NCI-H2029 (cell line): ENCODE data around the gene PMM2.
"Not testable (repeated sequence)": the region's sequence is repeated elsewhere in the genome, so short reads cannot be mapped to it uniquely, and the experiment has no call there.

Source experiments
- DNase-seq: peaks from one replicate; lab custom pipeline; 2025; lab: John Stamatoyannopoulos, UW

The PMM2 gene

DNA sequence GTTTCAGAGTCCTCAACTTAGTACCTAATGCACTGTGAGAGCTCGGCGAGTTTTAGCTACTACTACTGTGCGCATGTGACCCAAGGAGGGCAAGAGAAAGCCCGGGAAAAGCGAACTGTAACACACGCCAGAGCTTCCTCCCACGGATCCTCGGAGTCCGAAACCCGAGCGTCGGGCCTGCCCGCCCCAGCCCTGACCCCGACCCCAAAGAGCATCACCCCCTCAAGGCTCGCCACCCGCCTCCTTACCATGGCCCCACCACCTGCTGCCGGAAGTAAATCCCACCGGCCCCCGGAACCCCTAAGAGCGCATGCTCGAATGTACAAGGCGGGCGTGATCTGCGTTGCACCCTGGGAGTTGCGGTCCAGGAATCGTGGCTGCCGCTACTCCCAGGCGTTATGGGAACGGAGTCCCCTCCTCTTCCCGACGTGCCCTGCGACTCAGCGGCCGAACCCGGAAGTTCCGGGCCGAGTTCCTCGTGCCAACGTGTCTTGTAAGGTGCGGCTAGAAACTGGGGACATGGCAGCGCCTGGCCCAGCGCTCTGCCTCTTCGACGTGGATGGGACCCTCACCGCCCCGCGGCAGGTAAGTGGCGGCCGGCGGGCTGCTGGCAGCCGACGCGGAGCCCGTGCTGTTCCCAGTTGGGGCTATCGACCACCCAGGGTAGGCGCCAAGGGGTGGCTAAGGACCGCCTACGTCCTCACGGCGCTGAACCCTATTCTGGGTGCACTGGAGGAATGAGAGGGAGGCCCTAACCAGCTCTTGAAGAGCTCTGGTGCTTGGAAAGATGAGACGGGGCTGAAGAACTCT is at the start of gene PMM2, which contains the start of gene TMEM186:
Gene PMM2, plus strand, starts transcription at position 476 of the 810 bp plus-strand sequence. Its CDS starts 44 bp downstream, at position 520.
Gene TMEM186, minus strand, starts transcription at position 276 of the 810 bp plus-strand sequence. Its CDS starts 25 bp downstream, at position 251.
- DNase-seq, result peak; percentile 95

DNA sequence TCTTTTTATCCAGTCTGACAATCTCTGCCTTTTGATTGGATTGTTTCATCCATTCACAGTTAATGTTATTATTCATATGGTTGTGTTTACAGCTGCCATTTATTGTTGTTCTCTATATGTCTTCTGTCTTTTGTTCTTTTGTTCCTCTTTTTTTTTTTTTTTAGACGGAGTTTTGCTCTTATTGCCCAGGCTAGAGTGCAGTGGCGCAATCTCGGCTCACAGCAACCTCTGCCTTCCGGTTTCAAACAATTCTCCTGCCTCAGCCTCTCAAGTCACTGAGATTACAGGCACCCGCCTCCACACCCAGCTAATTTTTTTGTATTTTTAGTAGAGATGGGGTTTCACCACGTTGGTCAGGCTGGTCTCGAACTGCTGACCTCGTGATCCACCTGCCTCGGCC is 48.7 kb upstream of the PMM2 start:
- not testable (repeated sequence) for DNase-seq

DNA sequence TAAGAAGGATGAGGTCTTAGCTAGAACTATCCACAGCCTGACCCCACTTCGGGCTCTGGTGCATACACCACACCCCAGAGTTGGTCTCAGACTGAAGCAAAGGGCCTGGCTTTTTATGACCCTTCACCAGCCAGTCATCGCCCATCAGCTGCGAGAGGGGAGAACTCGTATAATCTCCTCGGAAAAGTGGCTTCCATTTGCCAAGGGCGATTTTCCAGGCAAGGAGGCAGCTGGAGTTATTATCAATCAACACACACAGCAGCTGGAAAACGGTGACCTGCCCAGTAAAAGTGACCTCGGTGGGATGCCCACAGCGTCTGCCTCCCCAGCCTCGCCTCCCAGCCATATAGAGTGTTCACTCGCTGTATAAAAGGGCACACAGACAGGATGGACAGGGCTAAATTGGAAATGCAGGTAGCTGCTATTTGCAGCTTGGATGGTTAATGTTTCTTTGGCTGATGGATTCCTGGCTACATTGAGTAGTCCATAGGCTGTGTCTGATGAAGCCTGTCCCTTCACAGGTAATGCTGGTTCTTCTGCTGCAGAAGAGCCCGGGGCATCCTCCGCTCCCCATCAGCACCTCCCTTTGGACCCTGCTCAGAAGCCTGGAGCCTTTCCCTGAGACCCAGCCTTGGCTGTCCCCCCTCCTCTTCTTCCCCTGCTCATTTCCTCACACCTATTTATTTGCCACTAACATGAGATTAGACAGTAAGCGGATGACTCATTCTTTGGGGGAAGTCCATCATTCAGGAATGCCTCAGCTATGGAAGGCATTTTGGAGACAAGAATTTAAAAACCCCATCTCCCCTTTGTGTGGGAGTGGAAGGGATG is 45.9 kb upstream of the PMM2 start:
- DNase-seq, result no peak

DNA sequence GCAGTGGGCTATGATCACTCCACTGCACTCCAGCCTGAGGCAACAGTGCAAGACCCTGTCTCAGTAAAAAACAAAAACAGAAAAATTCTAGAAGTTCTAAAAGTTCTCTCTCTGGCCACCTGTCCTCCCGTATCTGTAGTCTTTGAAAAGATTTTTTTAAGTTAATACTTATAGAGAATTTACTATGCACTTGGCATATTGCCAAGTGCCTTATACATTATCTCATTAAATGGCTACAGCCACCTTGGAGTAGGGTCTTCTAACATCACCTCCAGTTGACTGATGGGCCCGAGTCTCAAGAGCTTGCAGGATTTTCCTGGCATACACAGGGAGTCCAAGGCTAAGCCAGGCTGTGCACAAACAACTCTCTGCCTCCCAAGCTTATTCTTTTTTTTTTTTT is 44.9 kb upstream of the PMM2 start:
- DNase-seq, result no peak

DNA sequence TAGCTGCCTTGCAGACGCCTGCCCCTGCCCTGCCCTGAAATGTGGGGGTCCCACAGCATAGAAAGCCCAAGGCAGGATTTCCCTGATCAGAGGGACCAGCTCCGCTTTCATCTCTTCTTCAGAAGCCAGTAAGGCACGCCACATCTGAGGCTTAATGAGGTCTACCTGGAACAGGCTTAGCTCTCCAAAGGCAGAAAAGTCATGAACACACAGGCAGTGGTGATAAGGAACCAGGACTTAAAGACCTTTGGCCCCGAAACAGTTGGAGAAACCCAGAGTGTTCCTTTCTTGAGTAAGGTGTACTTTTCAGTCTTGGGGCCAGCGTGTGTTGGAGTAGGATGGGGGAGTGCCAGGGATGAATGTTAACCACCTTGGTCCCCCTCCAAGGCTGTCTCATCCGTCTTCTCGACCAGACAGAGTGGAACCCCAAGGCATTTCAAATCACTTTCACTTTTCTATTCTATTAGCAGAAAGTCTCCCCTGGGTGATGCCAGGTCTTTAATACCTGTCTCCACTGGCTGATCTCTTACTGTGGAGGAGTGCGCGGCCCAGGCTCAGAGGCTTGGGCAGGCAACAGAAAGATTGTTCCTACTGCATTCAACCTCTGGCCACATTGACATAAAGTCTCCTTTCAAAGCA is 44.1 kb upstream of the PMM2 start:
- DNase-seq, result no peak

DNA sequence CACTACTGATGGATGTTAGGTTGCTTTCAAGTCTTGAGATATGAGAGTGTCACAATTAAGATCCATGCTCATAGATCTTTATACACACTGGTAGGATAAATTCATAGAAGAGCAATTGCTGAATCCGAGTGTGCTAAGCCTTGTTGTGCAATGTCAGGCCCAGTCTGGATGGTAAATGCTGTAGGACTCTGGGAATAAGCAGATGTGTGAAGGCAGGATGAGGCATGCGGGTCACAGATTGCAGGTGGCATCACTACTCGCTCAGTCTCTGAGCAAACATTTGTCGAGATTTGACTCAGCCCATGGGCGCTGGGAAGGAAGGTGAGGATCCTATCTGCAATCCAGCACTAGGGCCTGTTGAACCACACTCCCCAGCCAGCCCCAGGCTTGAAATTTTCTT is 40.9 kb upstream of the PMM2 start:
- no peak for DNase-seq

DNA sequence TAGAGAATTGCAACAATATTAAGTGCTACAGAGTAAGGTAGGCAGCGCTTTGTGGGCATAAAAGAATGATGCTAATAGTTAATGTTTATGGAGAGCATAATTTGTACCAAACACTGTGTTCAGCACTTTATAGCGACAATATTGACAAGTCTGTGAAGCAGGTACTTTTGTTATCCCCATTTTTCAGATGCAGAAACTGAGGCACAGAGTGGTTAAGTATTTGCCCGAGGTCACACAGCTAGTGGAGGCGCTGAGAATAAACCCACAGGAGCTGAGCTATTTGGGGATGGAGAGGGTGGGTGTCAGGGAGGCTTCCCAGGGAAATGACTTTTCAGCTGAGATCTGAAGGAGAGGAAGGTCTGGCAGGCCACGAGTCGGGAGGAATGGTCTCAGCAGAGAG is 39.6 kb upstream of the PMM2 start:
- no peak for DNase-seq

DNA sequence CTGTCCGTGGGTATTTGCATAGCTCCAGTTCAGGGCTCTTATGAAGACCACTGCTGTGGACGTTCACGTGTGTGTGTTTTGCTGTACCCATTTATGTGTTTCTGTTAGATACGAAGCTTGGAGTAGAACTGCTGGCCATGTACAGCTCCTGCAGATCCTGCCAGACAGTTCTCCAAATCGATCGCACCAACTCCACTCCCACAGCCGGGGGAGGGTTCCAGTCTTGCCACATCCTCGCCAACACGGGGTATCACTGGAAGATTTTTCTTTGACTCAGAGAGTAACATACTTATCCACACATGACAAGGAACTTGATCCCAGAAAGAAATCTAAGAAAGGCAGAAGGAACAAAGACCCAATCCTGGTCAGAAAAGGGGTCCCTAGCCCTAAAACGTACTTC is 37.6 kb upstream of the PMM2 start:
- DNase-seq, result no peak

DNA sequence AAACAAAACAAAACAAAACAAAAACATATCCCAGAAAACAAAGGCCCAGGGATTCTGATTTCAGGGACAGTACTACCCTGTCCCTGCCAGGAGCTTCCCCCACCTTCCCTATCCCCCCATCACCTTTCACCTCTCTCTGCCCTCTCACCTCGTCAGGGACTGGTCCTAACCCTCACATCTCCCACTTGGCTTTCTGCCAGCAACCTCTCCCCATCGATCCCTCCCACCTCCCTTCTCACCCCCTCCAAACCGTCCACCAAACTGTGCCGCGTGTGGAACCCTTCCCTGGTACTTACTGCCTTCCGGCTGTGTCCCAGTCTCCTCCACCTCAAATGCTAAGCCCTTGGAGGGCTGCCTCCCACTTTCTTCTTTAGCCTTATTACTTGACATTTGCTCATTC is 36.6 kb upstream of the PMM2 start:
- no peak for DNase-seq

DNA sequence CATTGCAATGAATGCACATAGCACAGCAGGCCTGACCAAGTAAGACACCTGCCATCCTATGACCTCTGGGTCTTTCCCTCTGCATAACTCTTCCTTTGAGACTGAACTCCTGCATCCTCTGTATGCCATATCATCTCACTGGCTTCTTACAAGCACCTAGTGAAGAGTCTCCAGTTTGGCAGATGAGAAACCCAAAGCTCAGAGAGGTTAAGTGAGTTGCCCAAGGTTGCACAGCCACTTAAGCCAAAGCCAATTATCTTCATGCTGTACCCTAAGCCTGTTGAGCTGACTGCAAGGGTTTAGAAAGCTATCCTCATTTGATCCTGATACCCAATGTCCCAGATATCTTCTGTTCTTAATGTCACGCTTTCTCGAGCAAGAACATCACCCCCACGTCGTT is 35.4 kb upstream of the PMM2 start:
- DNase-seq, result no peak

DNA sequence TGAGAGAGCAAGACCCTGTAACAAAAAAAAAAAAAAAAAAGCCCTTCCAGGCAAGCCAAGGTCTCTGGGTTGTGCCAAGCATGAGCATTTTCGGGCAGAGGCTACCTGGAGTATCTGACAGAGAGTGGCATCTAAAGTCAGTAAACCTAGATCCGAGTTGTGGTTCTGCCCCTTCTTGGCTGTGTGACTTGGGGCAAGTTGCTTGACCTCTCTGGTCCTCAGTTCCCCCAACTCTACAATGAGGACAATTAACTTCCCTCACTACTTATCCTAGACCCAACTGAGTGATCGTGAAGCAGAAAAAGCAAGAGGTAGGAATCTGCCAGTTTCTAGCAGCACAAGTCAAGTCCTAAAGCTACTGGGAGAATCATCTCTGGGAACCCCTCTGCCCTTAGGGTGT is 34.6 kb upstream of the PMM2 start:
- DNase-seq, result no peak

DNA sequence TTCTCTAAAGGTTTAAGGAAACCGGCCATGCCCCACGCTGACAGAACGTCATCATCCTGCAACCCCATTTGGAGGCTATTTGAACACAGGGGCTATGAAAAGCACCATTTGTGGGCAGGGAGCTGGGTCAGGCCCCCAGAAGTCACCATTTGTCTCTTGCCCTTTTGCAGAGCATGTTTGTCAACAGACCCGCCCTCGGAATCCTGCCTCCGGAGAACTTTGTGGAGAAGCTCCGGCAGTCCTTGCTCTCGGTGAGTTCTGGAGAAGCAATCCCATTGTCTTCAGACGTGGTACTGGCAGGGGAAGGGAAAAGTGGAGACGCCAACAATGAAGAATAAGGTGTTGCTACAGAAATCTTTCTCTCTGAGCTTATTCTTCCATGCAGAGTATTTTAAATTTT is 33.7 kb upstream of the PMM2 start:
- no peak for DNase-seq

DNA sequence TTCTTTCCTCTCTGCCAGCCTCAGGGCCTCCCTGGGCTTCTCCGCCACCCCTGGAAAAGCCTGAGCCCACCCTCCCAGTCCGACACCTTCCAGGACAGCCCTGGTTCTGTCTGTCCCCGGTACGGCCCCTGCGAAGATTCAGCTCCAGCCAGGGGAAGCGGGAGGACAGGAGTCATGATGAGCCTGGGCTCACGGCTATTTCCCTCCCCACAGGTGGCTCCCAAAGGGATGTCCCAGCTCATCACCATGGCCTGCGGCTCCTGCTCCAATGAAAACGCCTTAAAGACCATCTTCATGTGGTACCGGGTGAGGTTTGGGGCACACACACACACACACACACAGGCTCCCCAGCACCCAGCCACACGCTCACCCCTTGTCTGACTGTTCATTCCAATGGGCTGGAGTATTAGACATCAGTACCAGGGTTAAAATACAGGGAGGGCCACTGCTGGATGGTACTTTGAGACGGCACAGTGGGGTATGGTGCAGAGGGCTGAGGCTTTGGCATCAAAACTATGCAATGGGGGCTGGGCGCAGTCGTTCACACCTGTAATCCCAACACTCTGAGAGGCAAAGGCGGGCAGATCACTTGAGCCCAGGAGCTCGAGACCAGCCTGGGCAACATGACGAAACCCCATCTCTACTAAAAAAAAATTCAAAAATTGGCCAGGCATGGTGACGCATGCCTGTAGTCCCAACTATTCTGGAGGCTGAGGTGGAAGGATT is 33.0 kb upstream of the PMM2 start:
- no peak for DNase-seq

DNA sequence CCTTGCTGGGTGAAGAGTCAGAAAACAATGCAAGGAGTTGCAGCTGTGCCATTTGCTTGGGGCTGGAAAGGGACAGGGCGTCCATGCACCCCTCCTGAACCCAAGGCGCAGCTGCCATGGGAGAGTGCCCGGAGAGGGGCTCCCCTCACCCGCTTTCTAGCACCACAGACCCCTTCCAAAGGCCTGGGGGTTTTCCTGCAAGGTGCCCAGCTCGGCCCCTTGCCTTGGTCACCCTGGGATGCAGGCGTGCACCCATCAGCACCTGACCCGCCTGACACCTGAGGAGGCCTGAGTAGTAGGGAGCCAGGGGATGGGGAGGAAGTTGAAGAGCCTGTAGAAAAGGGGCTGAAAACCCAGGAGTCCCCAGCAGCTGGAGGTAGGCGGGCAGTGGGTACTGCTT is 30.5 kb upstream of the PMM2 start:
- no peak for DNase-seq

DNA sequence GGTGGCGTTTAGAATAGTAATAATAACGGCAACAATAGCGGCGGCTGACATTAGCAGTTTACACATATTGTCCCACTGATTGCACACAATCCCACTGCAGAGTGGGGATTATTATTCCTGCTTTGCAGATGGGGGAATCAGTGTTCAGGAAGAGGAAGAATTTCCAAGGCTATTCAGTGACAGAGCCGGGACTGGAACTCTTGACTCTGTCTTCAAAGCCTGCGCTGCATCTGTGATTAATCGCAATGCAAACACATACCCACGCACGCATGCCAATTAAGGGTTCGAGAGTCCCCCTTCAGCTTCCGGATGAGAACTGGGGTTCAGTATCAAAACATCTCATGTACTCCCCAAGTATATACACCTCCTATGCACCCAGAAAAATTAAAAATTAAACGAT is 29.4 kb upstream of the PMM2 start:
- no peak for DNase-seq

DNA sequence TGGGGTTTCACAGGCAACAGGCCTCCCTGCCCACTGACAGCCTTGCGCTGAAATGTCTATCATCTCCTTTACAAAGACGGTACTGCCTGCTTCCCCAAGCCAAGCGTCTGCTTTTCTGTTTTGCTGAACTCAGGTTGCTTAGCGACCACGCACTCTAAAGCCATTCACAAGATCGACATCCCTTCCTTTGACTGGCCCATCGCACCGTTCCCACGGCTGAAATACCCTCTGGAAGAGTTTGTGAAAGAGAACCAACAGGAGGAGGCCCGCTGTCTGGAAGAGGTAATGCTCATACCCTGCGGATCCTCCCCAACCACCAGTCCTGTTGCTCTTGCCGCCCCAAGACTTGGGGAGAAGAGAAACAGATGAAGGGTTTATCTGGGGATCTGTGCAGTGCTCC is 28.9 kb upstream of the PMM2 start:
- no peak for DNase-seq

DNA sequence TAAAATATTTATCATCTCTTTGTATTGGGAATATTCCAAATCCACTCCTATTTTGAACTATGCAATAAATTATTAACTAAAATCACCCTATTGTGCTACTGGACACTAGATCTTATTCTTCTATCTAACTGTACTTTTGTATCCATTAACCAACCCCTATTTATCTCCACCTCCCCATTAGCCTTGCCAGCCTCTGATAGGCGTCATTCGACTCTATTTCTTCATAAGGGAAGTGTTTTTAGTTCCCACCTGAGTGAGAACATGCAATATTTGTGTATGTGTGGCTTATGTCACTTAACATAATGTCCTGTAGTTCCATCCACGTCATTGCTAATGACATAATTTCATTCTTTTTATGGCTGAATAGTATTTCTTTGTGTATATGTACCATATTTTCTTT is 24.1 kb upstream of the PMM2 start:
- no peak for DNase-seq

DNA sequence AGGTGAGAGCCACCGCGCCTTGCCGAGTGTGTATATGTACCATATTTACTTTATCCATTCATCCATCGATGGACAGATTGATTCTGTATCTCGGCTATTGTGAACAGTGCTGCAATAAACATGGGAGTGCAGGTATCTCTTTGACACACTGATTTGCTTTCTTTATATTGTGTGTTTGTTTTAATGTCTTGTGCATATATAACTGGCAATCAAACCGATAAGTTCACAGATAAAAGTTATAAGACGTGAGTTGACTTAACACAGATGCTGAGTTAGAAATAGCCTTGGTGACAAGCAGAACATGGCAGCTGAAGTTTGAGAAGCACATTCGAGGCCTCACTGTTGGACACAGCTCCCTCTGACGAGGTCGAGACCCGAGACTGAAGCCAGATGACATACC is 23.4 kb upstream of the PMM2 start:
- DNase-seq, result no peak

DNA sequence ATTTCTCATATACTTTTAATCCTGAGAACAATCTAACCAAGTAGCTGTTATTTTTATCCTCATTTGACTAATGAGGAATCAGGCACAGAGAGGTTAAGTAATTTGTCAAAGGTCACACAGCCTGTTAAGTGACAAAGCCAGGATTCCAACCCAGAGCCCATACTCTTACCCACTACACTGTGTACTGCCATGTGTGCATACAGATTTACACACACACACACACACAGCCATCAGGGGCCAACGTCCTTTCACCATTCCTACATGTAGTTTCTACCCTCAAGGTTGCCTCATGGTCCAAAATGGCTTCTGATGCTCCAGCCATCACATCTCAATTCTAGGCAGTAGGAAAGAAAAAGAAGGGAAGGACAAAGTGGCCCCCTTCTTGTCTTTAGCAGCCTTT is 22.3 kb upstream of the PMM2 start:
- DNase-seq, result no peak

DNA sequence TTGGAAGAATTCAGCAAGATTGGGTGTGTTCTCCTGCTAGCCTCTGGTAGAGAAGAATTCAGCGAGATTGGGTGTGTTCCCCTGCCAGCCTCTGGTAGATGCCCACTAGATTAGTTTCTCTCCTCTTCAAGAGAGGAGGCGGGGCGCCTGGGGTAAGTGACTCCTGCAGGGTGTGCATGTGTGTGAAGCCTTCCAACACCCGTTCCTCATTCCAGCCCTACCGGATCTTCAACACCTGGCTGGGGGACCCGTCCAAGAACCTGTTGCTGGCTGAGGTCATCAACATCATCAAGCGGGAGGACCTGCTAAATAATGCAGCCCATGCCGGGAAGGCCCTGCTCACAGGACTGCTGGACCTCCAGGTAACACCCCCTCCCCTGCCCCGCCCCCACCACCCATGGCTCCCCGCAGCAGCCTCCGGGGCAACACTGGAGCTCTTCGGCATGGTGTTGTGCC is 21.5 kb upstream of the PMM2 start:
- no peak for DNase-seq

DNA sequence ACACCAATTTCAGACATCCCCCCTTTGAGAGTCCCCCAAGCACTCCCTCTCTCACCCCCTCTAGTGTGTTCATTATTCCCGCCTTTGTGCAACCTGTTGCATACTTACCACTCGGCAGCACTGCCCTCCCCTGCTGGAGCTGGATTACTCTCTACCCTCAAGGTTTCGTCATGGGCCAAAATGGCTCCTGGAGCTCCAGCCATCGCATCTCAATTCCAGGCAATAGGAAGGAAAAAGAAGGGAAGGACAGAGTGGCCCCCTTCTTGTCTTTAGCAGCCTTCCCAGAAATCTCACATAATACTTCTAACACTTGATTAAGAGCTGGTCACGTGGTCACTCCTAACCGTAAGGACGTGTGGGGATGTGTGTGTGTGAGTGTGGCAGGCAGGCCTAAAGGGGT is 20.4 kb upstream of the PMM2 start:
- DNase-seq, result no peak

DNA sequence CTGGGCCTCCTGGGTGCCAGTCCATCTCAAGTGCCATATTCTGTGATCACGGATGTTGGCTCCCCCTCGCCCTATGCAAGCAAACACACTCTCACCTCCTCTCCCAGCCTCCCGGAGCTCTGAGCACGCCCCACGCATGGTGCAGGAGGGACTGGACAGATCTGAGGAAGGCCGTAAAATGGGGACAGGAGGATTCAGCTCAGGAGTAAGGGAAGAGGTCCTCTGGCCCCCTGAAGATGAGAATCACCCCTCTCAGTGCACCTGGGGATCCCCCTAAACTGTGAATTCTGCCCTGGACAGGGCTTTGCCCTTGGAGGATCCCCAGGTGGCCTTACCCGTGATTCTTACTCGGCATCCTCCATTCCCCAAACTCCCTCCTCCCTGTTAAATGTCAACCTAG is 15.8 kb upstream of the PMM2 start:
- no peak for DNase-seq
